NK-92 (cell line): ENCODE data around the gene PDE3A.
"Not testable (repeated sequence)": the region's sequence is repeated elsewhere in the genome, so short reads cannot be mapped to it uniquely, and the experiment has no call there.

Experiments used
- DNase-seq: peaks from one replicate; lab custom pipeline; 2025; ENCODE audit not compliant: unreplicated experiment; lab: John Stamatoyannopoulos, UW

The PDE3A gene

GRCh38 chr12:20368114-20368650 lies at the start of gene PDE3A:
PDE3A (plus strand) TSS chr12:20368537; CDS start chr12:20369285, 748 bp downstream.
- DNase-seq, result no peak

- DNase-seq, result no peak
Observed at GRCh38 chr12:20319366-20319765, 49.0 kb upstream of the PDE3A start.

- no peak for DNase-seq
Observed at GRCh38 chr12:20320552-20320951, 47.8 kb upstream of the PDE3A start.

GRCh38 chr12:20330826-20331505 lies 37.4 kb upstream of the PDE3A start:
- DNase-seq, result not testable (repeated sequence)

- DNase-seq, result no peak
Observed at GRCh38 chr12:20339060-20339459, 29.3 kb upstream of the PDE3A start.

- DNase-seq, result no peak
Observed at GRCh38 chr12:20342111-20342510, 26.2 kb upstream of the PDE3A start.

GRCh38 chr12:20345866-20346265 lies 22.5 kb upstream of the PDE3A start:
- DNase-seq, result no peak

- no peak for DNase-seq
Observed at GRCh38 chr12:20350026-20350425, 18.3 kb upstream of the PDE3A start.

- no peak for DNase-seq
Observed at GRCh38 chr12:20350495-20350894, 17.8 kb upstream of the PDE3A start.

- DNase-seq, result no peak
Observed at GRCh38 chr12:20351406-20351805, 16.9 kb upstream of the PDE3A start.

GRCh38 chr12:20356048-20356447 lies 12.3 kb upstream of the PDE3A start:
- no peak for DNase-seq

GRCh38 chr12:20360407-20360806 lies 7.9 kb upstream of the PDE3A start:
- DNase-seq, result no peak

- DNase-seq, result no peak
Observed at GRCh38 chr12:20361416-20361815, 6.9 kb upstream of the PDE3A start.

GRCh38 chr12:20364501-20364900 lies 3.8 kb upstream of the PDE3A start:
- DNase-seq, result no peak

- no peak for DNase-seq
Observed at GRCh38 chr12:20366776-20367409, 1.4 kb upstream of the PDE3A start.

- DNase-seq, result no peak
Observed at GRCh38 chr12:20367583-20368113, 689 bp upstream of the PDE3A start.

GRCh38 chr12:20368651-20369304 lies 441 bp downstream of the PDE3A start:
- no peak for DNase-seq

GRCh38 chr12:20369305-20370013 lies 1.1 kb downstream of the PDE3A start:
- no peak for DNase-seq

GRCh38 chr12:20370014-20370386 lies 1.7 kb downstream of the PDE3A start:
- DNase-seq, result no peak

- DNase-seq, result no peak
Observed at GRCh38 chr12:20370866-20371519, 2.7 kb downstream of the PDE3A start.
